HG03039 (cell line): ENCODE measurements around the gene ITGB6.

Experiments
- ATAC-seq: cut with Tn5 transposase; IDR thresholded peaks from one replicate; pipeline ENCODE4 v1.9.1; 2021; ENCODE audit warnings: mild to moderate bottlenecking, moderate library complexity; ENCODE audit not compliant: unreplicated experiment

Gene ITGB6

GRCh38 chr2:160104115-160104514 lies 96.0 kb downstream of the ITGB6 start:
- no peak for ATAC-seq

GRCh38 chr2:160097326-160097725 lies 102.7 kb downstream of the ITGB6 start:
- no peak for ATAC-seq

- no peak for ATAC-seq
Measured at GRCh38 chr2:160096409-160096808, 103.7 kb downstream of the ITGB6 start.

GRCh38 chr2:160092445-160092844 lies 107.6 kb downstream of the ITGB6 start:
- no peak for ATAC-seq

GRCh38 chr2:160091381-160091780 lies 108.7 kb downstream of the ITGB6 start:
- no peak for ATAC-seq

GRCh38 chr2:160087854-160088745 lies 112.0 kb downstream of the ITGB6 start:
- ATAC-seq, result no peak

- ATAC-seq, result no peak
Measured at GRCh38 chr2:160085662-160086061, 114.4 kb downstream of the ITGB6 start.

- no peak for ATAC-seq
Measured at GRCh38 chr2:160077912-160078810, 121.9 kb downstream of the ITGB6 start.

- no peak for ATAC-seq
Measured at GRCh38 chr2:160076914-160077313, 123.2 kb downstream of the ITGB6 start.

- no peak for ATAC-seq
Measured at GRCh38 chr2:160076241-160076640, 123.8 kb downstream of the ITGB6 start.

GRCh38 chr2:160075171-160075570 lies 124.9 kb downstream of the ITGB6 start:
- ATAC-seq, result no peak

GRCh38 chr2:160073284-160073888 lies 126.7 kb downstream of the ITGB6 start:
- ATAC-seq, result no peak

- no peak for ATAC-seq
Measured at GRCh38 chr2:160068906-160069305, 131.2 kb downstream of the ITGB6 start.

GRCh38 chr2:160064916-160065315 lies 135.2 kb downstream of the ITGB6 start:
- no peak for ATAC-seq

GRCh38 chr2:160063879-160064612 lies 136.0 kb downstream of the ITGB6 start:
- no peak for ATAC-seq

- no peak for ATAC-seq
Measured at GRCh38 chr2:160063271-160063670, 136.8 kb downstream of the ITGB6 start.

GRCh38 chr2:160062292-160063005 lies 137.6 kb downstream of the ITGB6 start, which contains the start of gene PLA2R1:
TSS of gene PLA2R1 (minus strand) at chr2:160062615. CDS start at chr2:160062403, 212 bp downstream.
- ATAC-seq, result no peak

- ATAC-seq, result no peak
Measured at GRCh38 chr2:160061944-160062291, 138.2 kb downstream of the ITGB6 start.

- no peak for ATAC-seq
Measured at GRCh38 chr2:160061533-160061932, 138.5 kb downstream of the ITGB6 start.

- no peak for ATAC-seq
Measured at GRCh38 chr2:160060297-160060696, 139.8 kb downstream of the ITGB6 start.
